GM12801 (cell line): ENCODE measurements around the gene PLB1.

Experiments used
- CTCF ChIP-seq: IDR thresholded peaks from one replicate; pipeline ENCODE4 v1.5.1; 2011; ENCODE audit warnings: control low read depth; ENCODE audit not compliant: insufficient read length; ENCODE audit errors: extremely low read depth

PLB1 gene

GRCh38 chr2:28450901-28451565, 44.8 kb upstream of the PLB1 start:
- TF ChIP-seq CTCF = no peak

- no peak for TF ChIP-seq CTCF
Observed at GRCh38 chr2:28451793-28452533, 43.9 kb upstream of the PLB1 start.

GRCh38 chr2:28452534-28453081, 43.3 kb upstream of the PLB1 start:
- TF ChIP-seq CTCF = no peak

- no peak for TF ChIP-seq CTCF
Observed at GRCh38 chr2:28453396-28453795, 42.5 kb upstream of the PLB1 start.

- no peak for TF ChIP-seq CTCF
Observed at GRCh38 chr2:28454016-28454930, 41.6 kb upstream of the PLB1 start.

GRCh38 chr2:28457237-28457636, 38.6 kb upstream of the PLB1 start:
- no peak for TF ChIP-seq CTCF

GRCh38 chr2:28461056-28461455, 34.8 kb upstream of the PLB1 start:
- no peak for TF ChIP-seq CTCF
